Measurements from ENCODE around the gene PCCA.
"Not testable (repeated sequence)": the region's sequence is repeated elsewhere in the genome, so short reads cannot be mapped to it uniquely, and the experiment has no call there.

The PCCA gene

GRCh38 chr13:100088644-100089464 is at the start of gene PCCA:
TSS of gene PCCA (plus strand) at chr13:100089093. CDS start at chr13:100089121, 28 bp downstream.
- peak; percentile 94 for DNase-seq

DNA sequence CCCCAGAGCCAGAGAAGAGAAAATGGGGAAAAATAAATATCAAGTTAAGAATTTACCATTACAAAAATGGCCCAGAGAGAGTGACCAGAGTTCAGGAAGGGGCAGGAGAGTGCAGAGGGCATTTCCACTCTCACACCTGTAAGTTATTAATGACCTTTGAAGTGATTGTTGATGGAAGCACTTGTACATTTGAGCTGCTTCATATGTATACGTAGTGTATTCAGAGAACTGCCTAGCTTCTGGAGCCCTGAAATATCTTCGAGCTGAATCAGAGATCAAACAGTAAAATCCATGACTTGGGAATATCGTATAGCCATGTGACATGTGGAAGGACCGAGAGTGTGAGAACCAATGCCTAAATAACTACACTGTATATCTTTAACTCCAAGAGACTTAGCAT is 49.2 kb upstream of the PCCA start:
- DNase-seq, result peak; percentile 3

DNA sequence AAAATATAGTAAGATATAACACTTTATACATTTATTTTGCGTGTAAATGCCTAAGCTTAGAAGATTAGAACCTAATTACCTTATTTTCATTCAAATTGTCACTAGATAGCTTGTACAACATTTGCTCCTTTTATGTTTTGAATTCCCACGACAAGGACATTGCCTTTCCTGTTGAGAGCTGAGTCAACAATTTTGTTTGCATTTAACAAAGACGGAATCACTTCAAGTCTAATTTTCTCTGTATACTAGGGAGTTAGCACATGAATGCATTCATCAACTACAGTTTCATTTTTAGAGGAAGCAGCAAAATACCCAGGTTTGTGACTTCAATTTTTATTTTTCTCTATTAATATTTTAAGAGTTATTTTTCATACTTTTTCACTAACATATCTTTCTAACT is 48.7 kb upstream of the PCCA start:
- no peak for DNase-seq

DNA sequence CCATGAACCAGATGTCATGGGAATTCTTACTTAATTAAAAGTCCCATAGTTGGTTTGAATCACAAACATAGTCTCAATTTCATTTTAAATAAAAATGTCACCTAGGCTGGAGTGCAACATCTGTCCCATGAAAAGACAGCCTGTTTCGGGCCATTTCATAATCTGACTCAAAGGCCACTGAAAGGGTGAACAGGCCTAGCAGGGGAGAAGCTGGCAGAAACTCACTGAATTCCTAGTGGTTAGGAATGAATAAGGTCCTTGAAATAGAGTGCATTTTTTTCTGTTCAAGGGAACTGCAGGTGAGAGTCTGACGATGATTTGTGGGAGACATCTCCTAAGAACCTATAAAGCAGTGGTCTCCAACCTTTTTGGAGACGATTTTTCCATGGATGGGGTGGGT is 44.0 kb upstream of the PCCA start:
- DNase-seq, result no peak

DNA sequence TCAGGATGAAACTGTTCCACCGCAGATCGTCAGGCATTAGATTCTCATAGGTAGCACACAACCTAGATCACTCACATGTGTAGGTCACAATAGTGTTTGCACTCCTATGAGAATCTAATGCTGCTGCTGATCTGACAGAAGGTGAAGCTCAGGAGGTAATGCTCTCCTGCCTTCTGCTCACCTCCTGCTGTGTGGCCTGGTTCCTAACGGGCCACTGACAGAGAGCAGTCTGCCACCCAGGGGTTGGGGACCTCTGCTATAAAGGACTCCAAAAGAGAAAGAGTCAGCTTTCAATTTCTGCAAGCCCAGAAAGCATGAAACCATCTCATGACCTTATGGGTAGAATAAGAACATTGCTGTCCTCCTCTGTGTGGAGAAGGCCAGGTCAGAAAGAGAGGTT is 43.5 kb upstream of the PCCA start:
- DNase-seq, result no peak

GRCh38 chr13:100051070-100051469 is 37.8 kb upstream of the PCCA start:
- no peak for DNase-seq

GRCh38 chr13:100059827-100060226 is 29.1 kb upstream of the PCCA start:
- DNase-seq, result no peak

- peak; percentile 12 for DNase-seq
These were observed 25.6 kb upstream of the PCCA start for GRCh38 chr13:100063333-100063732.

GRCh38 chr13:100063906-100064305 is 25.0 kb upstream of the PCCA start:
- DNase-seq, result no peak

DNA sequence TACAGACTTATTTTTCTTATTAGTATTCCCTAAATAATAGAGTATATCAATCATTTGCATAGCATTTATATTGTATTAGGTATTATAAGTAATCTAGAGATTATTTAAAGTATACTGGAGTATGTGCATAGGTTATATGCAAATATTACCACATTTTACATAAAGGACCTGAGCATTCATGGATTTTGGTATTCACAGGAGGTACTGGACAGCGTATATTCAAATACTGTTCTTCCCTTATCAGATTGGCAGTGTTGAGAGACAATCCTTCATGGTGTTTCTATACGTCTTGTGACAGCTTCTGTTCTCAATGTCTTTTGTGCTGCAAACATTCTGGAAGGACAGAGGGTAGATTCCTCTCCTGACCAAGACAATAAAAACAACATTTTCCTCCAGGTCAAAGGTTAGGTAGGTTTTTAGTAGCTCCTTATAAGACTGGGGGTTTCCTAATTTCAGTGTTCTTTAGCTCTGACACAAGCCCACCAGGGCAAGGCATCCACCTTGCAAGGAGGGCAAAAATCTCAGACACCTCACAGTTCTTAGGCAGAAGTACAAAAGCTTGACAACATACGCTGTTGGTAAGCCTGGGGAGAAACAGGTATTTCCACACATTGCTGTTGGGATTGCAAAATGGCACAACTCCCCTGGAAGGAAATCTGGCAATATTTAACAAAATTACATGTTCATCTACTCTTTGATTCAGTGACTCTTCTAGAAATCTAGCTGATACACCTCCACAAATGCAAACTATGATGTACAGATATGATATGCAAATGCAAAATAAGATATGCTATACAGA is 20.6 kb upstream of the PCCA start:
- DNase-seq, result no peak

- DNase-seq, result no peak
These were observed 19.6 kb upstream of the PCCA start for GRCh38 chr13:100069278-100069677.

DNA sequence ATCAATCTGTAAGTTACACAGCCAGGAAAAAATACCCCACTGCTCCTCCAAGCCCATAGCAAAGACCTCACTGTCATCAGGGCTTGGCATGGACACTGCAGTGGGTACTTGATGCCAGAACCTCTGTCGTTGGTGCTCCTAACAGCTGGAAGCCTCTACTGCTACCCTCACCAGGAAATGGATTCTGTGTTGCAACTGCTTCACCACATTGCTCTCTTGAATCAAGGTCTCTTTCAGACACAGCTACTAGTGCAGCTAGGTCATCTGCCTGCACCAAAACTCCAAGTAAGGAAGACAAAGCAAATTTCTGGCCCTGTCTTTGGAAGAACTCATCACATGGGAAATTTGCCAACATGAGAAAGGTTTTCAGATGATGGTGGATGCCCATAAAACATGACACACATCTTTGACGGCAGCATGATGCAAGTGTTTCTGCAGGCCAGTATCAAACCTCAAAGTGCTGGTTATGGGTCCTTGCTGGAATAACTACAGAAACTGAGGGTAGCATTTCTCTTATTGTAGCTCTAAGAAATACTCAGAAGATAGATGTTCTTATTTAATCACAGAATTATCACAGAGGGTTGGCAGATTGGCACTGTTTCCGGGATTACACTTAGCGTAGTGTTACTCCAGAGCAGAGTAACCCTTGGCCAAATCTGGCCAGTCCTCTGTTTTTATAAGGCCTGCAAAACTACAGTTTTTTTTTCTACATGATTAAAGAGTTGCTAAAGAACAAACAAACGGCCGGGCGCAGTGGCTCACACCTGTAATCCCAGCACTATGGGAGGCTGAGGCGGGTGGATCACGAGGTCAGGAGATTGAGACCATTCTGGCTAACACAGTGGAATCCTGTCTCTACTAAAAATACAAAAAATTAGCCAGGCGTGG is 12.9 kb upstream of the PCCA start:
- DNase-seq, result no peak

- DNase-seq, result not testable (repeated sequence)
These were observed 9.9 kb upstream of the PCCA start for GRCh38 chr13:100079003-100079402.

DNA sequence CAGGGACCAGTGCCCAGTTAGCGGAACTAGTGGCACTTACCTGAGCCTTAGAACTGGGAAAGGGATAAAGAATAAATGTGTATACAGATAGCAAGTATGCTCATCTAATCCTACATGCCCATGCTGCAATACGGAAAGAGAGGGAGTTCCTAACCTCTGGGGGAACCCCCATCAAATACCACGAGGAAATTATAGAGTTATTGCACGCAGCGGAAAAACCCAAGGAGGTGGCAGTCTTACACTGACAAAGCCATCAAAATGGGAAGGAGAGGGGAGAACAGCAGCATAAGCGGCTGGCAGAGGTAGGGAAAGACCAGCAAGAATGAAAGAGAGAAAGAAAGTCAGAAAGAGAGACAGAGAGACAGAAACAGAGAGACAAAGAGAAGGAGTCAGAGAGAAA is 5.5 kb upstream of the PCCA start:
- DNase-seq, result not testable (repeated sequence)

GRCh38 chr13:100088273-100088643 is 635 bp upstream of the PCCA start:
- DNase-seq, result no peak

GRCh38 chr13:100089465-100090032 is 656 bp downstream of the PCCA start:
- DNase-seq, result no peak

GRCh38 chr13:100090861-100091260 is 2.0 kb downstream of the PCCA start:
- no peak for DNase-seq

DNA sequence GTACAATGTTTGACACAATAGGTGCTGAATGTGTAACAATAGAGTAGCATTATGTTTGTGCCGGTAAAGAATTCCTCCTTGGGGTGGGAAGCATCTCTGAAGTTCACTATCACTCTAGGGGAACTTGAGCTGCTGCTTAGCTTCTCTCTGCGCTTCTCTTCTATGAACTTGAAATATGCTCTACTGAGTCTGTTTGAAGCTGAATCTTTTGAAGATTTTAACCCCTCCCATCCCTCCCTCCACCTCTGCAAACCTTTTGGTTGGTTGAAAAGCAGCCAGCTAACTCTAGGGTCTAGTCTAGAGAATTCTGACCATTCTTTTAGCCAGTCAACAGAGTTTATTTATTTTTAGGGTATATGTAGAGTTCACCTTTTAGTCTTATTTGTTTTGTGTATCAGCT is 2.5 kb downstream of the PCCA start:
- no peak for DNase-seq

DNA sequence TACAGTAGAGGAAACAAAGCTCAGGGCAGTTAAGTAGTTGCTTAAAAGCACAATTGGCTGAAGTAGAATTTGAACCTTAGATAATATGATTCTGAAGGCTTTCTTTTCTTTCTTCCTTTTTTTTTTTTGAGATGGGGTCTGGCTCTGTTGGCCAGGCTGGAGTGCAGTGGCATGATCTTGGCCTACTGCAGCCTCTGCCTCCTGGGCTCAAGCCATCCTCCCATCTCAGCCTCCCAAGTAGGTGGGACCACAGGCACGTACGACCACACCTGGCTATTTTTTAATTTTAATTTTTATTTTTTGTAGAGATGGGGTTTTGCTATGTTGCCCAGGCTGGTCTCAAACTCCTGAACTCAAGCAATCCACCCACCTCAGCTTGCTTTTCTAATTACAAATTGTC is 3.4 kb downstream of the PCCA start:
- DNase-seq, result not testable (repeated sequence)

GRCh38 chr13:100095498-100095897 is 6.6 kb downstream of the PCCA start:
- no peak for DNase-seq

DNA sequence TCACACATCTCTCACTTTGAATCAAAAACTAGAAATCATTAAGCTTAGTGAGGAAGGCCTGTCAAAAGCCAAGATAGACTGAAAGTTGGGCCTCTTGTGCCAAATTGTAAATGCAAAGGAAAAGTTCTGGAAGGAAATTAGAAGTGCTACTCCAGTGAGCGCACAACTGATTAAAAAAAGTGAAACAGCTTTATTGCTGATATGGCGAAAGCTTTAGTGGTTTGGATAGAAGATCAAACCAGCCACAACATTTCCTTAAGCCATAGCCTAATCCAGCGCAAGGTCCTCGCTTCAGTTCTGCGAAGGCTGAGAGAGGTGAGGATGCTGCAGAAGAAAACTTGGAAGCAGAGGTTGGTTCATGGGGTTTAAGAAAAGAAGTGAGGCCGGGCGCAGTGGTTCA is 7.6 kb downstream of the PCCA start:
- no peak for DNase-seq

DNA sequence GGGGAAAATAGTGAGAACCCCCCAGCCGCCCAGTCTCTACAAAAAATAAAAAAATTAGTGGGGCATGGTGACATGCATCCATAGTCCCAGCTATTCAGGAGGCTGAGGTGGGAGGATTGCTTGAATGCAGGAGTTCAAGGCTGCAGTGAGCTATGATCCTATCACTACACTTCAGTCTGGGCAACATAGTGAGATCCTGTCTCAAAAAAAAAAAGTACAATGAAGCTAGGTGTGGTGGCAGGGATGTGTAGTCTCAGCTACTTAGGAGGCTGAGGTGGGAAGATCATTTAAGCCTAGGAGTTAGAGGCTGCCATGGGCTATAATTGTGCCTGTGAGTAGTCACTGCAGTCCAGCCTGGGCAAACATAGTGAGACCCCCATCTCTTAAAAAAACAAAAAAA is 8.9 kb downstream of the PCCA start:
- no peak for DNase-seq

Data from HCEC 1CT (cell line).